GM19240 (cell line): ENCODE measurements around the gene CEP20.

Experiments
- DNase-seq: peaks from one replicate; pipeline ENCODE4 v3.0.0; 2011; ENCODE audit warnings: low spot score; ENCODE audit not compliant: insufficient read length

CEP20 gene

DNA sequence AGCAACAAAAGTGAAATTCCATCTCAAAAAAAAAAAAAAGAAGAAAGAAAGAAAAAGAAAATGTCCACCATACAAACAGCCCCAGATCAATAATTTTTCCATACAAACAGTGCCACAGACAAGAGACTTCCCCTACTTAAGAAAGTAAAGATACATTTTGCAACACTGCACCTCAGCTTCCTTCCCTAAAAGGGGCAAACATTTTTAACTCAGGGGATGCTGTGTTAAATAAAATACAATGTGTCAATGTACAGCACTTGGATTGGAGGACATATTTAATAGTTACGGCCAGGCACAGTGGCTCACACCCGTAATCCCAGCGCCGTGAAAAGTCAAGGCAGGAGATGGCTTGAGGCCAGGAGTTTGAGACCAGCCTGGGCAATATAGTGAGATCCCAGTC lies 53.9 kb downstream of the CEP20 start:
- DNase-seq = no peak

DNA sequence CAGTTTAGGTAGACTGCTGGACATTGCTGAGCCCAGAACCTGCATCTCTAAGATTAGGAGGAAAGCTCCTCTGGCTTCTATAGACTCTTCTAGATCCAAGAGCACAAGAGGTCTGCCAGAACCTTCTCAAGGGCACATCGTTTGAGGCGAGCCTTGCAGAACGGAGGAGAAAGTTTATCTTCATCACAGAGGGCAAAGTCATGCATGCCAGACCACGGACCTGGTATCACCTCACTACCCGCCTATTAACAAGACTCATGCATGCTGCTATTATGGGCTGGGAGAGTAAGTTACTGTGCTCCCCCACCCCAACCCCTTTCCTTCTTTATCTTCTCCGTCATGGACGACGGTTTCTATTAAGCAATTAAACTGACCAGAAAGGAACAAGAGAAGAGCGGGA lies 54.9 kb downstream of the CEP20 start:
- DNase-seq = no peak

DNA sequence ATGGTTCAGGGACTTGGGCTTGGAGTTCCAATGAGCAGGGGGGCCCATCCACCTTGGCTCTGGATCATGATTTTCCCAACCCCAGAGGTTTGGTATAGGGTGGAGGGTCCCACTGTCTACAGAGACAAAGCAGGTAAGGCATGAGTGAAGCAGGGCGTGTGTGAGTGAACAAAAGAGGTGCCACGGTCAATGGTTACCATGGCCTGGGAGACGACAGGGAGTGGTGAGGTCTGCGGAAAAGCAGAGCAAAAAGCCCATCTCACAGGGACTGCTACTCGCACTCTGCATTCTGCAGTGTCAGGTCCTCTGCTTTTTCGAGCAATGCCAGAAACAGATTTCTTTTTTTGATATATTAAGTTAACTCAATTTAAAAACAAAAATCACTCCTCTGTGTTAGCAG lies 56.2 kb downstream of the CEP20 start:
- no peak for DNase-seq

DNA sequence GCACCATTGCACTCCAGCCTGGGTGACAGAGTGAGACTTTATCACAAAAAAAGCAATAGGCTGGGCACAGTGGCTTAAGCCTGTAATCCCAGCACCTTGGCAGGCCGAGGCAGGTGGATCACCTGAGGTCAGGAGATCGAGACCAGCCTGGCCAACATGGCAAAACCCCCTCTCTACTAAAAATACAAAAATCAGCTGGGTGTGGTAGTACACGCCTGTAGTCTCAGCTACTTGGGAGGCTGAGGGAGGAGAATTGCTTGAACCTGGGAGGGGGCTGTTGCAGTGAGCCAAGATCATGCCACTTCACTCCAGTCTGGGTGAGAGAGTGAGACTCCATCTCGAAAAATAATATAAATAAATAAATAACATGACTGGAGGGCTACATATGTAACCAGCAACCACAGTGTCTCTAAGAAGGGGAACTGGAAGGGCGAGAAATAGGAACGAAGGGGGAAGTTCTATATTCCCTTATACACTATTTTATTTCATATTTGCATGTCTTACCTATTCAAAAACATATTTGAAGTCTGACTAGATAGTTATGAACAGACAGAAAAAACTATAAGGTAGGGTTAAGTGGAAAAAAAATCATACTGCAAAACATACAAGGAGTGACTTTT lies 57.5 kb downstream of the CEP20 start:
- DNase-seq = no peak

DNA sequence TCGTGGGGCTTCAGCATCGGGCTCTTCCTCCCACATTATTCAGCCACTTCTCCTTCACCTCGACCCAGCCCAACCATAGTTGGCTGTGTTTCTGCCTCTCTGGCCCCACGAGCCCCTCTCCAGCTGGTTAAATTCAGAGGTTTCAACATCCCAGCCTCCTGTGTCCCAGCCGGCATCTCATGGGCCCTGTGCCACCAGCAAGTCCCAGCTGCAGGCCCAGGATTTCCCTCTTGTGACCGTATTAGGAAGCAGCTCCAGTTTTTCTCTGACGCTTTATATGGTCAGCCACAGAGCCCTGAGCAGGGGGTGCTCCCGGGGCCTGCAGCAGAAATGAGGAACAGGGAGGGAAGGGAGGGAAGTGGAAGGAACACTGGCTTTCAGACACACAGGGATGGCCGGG lies 58.9 kb downstream of the CEP20 start:
- no peak for DNase-seq

DNA sequence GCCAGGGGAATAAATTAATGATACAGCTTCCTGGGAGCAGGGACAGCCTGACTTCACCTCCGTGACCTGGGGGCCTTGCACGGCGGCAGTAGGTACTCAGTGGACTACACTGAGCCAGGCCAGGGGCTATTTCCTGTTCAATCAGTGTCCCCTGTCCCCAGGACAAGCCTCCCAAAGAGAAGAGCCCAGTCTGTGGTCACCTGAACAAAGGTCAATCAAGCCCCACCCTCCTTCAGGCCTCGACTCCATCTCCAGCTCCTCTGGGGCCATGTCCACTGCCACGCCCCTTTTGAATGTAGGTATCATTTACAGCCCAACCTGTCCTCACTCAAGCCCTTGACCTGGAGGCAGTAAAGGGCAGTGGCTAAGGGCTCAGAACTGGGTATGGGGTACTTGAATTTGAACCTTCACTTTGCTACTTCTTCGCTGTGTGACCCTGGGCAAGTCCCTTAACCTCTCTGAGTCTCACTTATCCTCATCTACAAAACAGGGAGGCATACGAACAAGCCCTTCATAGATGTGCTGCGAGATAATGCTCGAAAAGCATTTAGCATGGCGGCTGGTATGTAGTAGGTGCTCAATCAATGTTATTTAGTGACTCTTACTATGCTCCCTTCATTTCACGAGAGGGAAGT lies 60.6 kb downstream of the CEP20 start:
- no peak for DNase-seq

DNA sequence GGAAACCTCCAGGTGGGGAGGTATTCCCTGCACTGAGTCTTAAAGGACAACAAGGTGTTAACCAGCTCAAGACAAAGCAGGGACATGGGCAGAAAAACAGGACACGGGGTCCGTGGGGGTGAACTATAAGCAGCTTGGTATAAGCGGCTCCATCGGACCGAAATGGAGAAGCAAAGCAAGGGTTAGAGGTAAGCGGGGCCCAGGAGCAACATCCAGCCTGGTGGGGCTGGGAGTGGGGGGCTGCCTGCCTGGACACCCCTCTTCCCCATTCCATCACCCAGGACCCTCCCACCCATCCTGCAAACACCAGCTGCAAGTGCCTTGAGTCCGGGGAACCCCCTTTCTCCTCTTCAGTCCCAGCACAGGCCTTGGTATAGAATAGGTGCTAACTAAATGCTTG lies 61.1 kb downstream of the CEP20 start:
- no peak for DNase-seq

DNA sequence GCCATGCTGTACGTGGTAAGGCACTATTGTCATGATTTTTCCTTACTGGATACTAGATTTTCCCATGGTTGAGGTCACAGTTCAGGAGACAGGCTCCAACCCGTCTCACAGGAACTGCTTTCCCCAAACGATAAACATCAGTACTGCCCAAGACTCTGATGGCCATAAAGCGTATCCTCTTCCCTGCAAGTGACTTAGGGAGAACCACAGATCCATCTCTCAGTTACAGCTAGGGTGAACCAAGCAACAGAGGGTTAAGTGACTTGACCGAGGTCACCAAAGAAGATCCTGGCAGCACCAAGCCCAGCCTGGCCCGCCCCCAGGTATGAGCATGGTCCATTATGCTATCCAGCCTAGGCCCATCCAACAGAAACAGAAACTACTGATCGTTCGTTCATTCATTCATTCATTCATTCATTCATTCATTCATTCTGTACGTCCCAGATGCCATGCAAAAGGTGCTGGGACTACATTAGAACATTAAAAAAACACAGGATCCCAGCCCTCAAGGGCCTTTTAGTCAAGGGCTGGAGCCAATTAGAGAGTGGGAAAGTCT lies 62.6 kb downstream of the CEP20 start:
- DNase-seq = no peak

DNA sequence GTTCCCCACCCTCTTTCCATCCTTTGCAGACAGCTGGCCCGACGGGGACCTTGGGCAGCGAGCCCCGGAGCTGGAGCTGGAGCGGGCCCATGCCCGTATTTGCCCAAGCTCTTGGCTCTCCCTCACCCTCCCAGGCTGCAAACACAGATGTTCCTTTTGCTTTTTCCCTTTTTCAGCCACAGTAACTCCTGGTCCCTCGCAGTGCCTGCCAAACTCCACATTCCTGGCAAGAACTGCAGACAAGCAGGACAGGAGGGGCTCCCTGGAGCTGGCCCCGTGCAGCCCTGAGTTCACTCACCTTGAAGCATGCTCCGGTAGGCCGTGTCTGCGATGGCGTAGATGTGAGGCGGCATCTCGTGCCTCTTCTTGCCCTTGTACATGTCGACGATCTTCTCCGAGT lies 65.4 kb downstream of the CEP20 start:
- no peak for DNase-seq

DNA sequence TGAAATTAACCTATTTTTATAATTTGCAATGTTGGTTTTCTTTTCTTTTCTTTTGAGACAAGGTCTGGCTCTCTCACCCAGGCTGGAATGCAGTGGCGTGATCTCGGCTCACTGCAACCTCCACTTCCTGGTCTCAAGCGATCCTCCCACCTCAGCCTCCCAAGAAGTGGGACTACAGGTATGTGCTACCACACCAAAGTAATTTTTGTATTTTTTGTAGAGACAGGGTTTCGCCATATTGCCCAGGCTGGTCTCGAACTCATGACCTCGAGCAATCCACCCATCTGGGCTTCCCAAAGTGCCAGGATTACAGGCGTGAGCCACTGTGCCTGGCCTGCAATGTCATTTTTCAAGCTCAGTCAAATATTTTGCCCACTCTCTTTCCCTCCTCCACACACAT lies 67.6 kb downstream of the CEP20 start:
- no peak for DNase-seq

DNA sequence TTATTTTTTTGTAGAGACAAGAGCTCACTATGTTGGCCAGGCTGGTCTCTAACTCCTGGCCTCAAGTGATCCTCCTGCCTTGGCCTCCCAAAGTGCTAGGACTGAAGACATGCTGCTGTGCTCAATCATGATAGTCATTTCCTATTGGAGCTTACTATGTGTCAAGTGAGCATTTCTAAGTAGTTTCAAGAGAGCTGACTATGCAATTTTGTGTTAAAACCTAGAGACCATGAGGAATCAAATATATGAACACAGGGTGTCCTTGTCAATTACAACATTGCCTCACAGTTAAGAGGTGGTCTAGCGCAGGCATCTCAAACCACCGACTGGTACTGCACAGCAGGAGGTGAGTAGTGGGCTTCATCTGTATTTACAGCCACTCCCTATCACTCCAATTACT lies 69.4 kb downstream of the CEP20 start:
- DNase-seq = no peak

DNA sequence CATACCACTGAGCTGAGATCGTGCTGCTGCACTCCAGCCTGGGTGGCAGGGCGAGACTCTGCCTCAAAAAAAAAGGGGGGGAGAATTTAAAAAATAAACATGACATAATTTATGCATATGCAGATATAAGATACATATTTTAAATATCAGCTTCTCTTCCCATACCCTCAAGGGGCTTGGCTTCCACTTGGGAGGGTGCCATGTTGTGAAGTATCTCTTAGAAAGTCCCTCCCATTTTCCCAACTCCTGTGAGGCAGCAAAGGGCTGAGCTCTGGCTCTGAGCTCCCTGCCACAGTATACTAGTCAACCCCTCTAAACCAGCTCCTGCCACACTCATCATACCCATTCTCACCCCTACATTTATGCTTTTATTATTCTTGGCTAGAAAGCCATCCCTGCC lies 71.0 kb downstream of the CEP20 start:
- DNase-seq = no peak

DNA sequence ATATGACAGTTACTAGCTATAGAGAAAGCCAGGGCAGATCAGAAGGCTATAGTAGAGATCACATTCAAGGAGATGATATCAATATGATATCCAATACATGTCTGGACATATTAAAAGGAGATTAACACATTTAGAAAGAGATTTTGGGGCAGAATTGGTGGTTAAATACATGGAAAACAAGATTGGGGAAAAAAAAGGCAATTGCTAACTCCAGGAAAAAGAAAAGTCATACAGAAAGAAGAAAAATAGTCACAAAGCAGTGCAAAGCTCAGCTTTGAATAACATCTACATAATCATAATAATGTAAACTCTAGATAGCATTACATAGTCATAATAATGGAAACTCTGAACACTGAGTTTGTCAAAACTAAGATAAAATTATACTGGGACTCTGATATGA lies 72.2 kb downstream of the CEP20 start:
- no peak for DNase-seq
